Ovary (tissue), 3 donors: ENCODE data around the gene TXK.

Experiments
- CTCF ChIP-seq, 3 donors: fragments of 450-650 bp in 2 of 3; fragments of 200-600 bp in 1 of 3; IDR thresholded peaks; one replicate each; pipeline versions ENCODE4 v1.5.1 to v1.8.0; 2016 to 2022; ENCODE audit warnings: antibody characterized with exemption in 3 of 3, mild to moderate bottlenecking in 1 of 3
- EP300 ChIP-seq: sonication (generic); formaldehyde crosslinking; IDR thresholded peaks from one replicate; pipeline ENCODE4 v1.6.1; 2017; ENCODE audit warnings: antibody characterized with exemption
- POLR2A ChIP-seq: fragments of 450-650 bp; IDR thresholded peaks from one replicate; pipeline ENCODE4 v1.6.1; 2017; ENCODE audit warnings: antibody characterized with exemption, mild to moderate bottlenecking, moderate library complexity
- donor health status: DM: no; HTN: no; CAD: no.

- TF ChIP-seq CTCF (IDR thresholded peaks at IDR 0.05) (no peak), EP300 (no peak), POLR2A (no peak)
These were observed 55.0 kb downstream of the TXK start for GRCh38 chr4:48078862-48079655.
